Measurements from ENCODE around the gene FOXA2. TPM values are rescaled to one million over a fixed set of nuclear protein-coding genes. Genes with fewer than 3 reads are reported as not detected.

FOXA2 gene
- total and polyA plus RNA-seq, 2 donors (not counting 1 experiment from before 2014, with no cell fraction given), result not detected

DNA sequence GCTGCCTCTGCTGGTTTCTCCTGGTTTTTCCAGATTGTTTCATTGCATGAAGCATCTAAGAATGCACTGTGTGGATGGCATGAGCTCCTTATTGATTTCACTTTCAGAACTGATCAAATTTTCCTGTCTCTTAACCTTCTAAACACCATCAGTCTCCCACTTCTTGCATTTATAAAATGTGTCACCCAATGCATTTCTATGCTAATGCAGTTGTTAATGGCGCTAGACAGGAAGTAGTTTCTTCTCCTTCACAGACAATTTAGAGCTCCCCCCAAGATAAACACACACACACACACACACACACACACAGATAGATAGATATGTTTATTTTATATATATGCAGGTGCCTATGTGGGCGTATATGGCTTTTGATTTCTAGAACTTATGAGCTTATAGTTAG is 45.6 kb upstream of the FOXA2 start:
- H3K36me3 ChIP-seq (replicated peaks in 1 of 2; ENCODE audit: control extremely low read depth in 1 of 2, control insufficient read depth in 1 of 2, extremely low read depth in 1 of 2, insufficient read depth in 2 of 2, low read length in 1 of 2), result no peaks in the 10 kb centered on the region
- CTCF ChIA-PET, result no interaction called here

DNA sequence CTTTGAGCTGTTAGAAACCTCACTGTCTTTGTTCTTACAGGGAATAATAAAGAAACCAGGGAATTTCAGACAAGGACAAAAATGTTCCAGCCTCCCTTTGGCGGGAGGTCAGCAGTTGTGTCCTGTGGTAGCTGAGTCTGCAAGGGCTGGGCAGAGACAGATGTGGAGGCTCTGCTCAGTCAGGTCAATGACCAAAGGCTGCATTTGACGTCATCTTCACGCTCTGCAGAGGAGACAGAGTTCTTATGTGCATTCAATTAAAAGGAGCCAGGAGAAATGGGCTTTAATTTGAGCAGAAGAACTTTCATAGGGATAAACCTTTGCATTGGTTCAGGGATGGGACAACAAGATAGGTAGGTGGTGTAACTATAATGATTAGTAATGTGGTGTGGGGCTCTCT is 45.1 kb upstream of the FOXA2 start:
- Histone ChIP-seq H3K79me2 (ENCODE audit: control insufficient read depth, insufficient read depth, low read length) (no peaks in the 10 kb centered on the region), H4K20me1 (ENCODE audit: control insufficient read depth, insufficient read depth, low read length, poor library complexity, severe bottlenecking) (no peaks in the 10 kb centered on the region), H2AFZ (ENCODE audit: insufficient read depth, low read depth, low read length, poor library complexity, severe bottlenecking) (no peak overlapping the region), H3K36me3 (replicated peaks in 1 of 2; ENCODE audit: control extremely low read depth in 1 of 2, control insufficient read depth in 1 of 2, extremely low read depth in 1 of 2, insufficient read depth in 2 of 2, low read length in 1 of 2) (no peaks in the 10 kb centered on the region), H3K27me3 (replicated peaks in 1 of 4; ENCODE audit: control extremely low read depth in 1 of 4, control insufficient read depth in 3 of 4, insufficient read depth in 4 of 4, low read length in 3 of 4) (no peaks in the 10 kb centered on the region), H3K4me2 (replicated peaks; ENCODE audit: low read depth, low read length, poor library complexity, severe bottlenecking) (no peak overlapping the region), H3K9ac (ENCODE audit: low read length) (no peak overlapping the region), H3K4me1 (ENCODE audit: control insufficient read depth in 2 of 2, insufficient read depth in 2 of 2, low read length in 2 of 2) (no peaks in the 10 kb centered on the region), H3K9me3 (ENCODE audit: control extremely low read depth in 1 of 3, control insufficient read depth in 2 of 3, insufficient read depth in 1 of 3, low read length in 2 of 3) (no peaks in the 10 kb centered on the region), H3K27ac (ENCODE audit: low read length in 2 of 2) (no peak overlapping the region), H3K4me3 (ENCODE audit: control extremely low read depth in 1 of 5, extremely low read depth in 1 of 5, insufficient read depth in 1 of 5, low read depth in 2 of 5, low read length in 4 of 5) (no peak overlapping the region)
- no peak for ATAC-seq (ENCODE audit: low read depth)
- Mint-ChIP-seq H3K4me3 (no peak overlapping the region), H3K4me1 (no peaks in the 10 kb centered on the region), H3K27me3 (no peaks in the 10 kb centered on the region), H3K9me3 (ENCODE audit: insufficient read depth) (no peaks in the 10 kb centered on the region), H3K27ac (no peak overlapping the region)
- no peak for TF ChIP-seq EZH2 (IDR thresholded peaks at IDR 0.05; ENCODE audit: borderline replicate concordance, insufficient read depth, low read depth, low read length, poor library complexity, severe bottlenecking)
- TF ChIP-seq, protein P1, sequence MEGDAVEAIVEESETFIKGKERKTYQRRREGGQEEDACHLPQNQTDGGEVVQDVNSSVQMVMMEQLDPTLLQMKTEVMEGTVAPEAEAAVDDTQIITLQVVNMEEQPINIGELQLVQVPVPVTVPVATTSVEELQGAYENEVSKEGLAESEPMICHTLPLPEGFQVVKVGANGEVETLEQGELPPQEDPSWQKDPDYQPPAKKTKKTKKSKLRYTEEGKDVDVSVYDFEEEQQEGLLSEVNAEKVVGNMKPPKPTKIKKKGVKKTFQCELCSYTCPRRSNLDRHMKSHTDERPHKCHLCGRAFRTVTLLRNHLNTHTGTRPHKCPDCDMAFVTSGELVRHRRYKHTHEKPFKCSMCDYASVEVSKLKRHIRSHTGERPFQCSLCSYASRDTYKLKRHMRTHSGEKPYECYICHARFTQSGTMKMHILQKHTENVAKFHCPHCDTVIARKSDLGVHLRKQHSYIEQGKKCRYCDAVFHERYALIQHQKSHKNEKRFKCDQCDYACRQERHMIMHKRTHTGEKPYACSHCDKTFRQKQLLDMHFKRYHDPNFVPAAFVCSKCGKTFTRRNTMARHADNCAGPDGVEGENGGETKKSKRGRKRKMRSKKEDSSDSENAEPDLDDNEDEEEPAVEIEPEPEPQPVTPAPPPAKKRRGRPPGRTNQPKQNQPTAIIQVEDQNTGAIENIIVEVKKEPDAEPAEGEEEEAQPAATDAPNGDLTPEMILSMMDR (IDR thresholded peaks at IDR 0.05), result no peak
- ChIA-PET CTCF (no interaction called here), POLR2A (no interaction called here)
- DNase-seq, result no peak
- 81% methylated on average over 3 of the region's 3 CpGs for WGBS (ENCODE audit: insufficient coverage)
- intact Hi-C loops (cut with micrococcal nuclease), result no loop called here

More for the DNA sequence above, 45.6 kb upstream of the FOXA2 start:
- H3K27ac Mint-ChIP-seq, result no peak overlapping the region
- Histone ChIP-seq H3K4me3 (ENCODE audit: control extremely low read depth in 1 of 5, extremely low read depth in 1 of 5, insufficient read depth in 1 of 5, low read depth in 2 of 5, low read length in 4 of 5) (no peak overlapping the region), H4K20me1 (ENCODE audit: control insufficient read depth, insufficient read depth, low read length, poor library complexity, severe bottlenecking) (no peaks in the 10 kb centered on the region), H3K27me3 (replicated peaks in 1 of 4; ENCODE audit: control extremely low read depth in 1 of 4, control insufficient read depth in 3 of 4, insufficient read depth in 4 of 4, low read length in 3 of 4) (no peaks in the 10 kb centered on the region), H3K4me2 (replicated peaks; ENCODE audit: low read depth, low read length, poor library complexity, severe bottlenecking) (no peak overlapping the region), H3K9ac (ENCODE audit: low read length) (no peak overlapping the region), H3K9me3 (ENCODE audit: control extremely low read depth in 1 of 3, control insufficient read depth in 2 of 3, insufficient read depth in 1 of 3, low read length in 2 of 3) (no peaks in the 10 kb centered on the region), H3K79me2 (ENCODE audit: control insufficient read depth, insufficient read depth, low read length) (no peaks in the 10 kb centered on the region), H2AFZ (ENCODE audit: insufficient read depth, low read depth, low read length, poor library complexity, severe bottlenecking) (no peak overlapping the region), H3K27ac (ENCODE audit: low read length in 2 of 2) (no peak overlapping the region), H3K4me1 (ENCODE audit: control insufficient read depth in 2 of 2, insufficient read depth in 2 of 2, low read length in 2 of 2) (no peaks in the 10 kb centered on the region)
- intact Hi-C loops (cut with micrococcal nuclease), result no loop called here
- no peaks in the 10 kb centered on the region for H3K4me1 Mint-ChIP-seq
- H3K27me3 Mint-ChIP-seq, result no peaks in the 10 kb centered on the region
- TF ChIP-seq EZH2 (IDR thresholded peaks at IDR 0.05; ENCODE audit: borderline replicate concordance, insufficient read depth, low read depth, low read length, poor library complexity, severe bottlenecking), result no peak
- TF ChIP-seq, protein P1 (IDR thresholded peaks at IDR 0.05), result no peak
- H3K9me3 Mint-ChIP-seq (ENCODE audit: insufficient read depth), result no peaks in the 10 kb centered on the region
- ATAC-seq (ENCODE audit: low read depth) (no peak), DNase-seq (no peak)
- H3K4me3 Mint-ChIP-seq, result no peak overlapping the region
- POLR2A ChIA-PET, result no interaction called here
- WGBS (ENCODE audit: insufficient coverage), result no CpG with 5 or more reads among the region's 2 CpGs
